ENCODE data around the gene IL11RA.
A peak's percentile ranks its signal among the peaks of the same experiment; 100 is the strongest.

Gene IL11RA

DNA sequence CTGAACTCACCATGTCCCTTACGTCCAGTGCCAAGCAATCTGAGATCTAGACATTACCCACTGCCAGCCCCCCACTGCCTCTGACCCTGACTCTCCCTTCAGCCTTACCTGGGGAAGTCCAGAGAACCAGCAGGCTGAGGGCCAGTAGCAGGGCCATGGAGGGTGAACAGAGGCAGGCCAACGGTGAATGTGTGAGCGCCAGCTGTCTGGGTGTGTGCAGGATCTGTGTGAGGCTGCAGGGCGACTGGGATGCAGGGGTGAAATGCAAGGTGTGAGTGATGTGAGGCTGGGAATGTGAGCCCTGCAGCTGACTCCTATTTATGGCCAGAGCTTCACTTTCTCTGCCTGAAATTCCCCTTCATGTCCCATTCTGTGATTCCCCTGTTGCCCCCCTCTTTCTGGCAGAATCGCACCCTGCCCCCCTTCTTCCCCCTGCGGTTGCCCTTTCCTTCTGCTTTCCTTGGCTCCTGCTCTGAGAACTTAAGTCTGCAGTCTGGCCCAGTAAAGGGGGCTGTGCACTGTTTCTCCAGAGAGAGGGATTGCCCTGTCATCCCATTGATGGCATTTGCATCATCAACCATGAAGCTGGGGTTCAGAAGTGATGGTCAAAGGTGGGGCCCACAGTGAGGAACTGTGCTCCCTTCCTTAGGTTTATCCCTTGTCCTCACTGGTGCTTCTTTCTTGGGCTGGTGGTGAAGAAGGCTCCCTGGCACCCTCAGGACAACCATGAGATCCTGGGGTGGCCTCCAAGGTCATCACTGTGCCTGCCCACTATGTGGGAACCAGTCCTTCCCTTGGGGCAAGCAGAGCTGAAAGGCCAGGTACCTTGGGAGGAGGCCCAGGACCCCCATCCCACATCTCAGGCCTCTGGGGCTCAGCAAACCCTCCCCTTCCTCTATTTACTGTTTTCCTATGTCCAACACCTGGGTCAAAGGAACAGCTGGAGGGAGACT lies 39.3 kb downstream of the IL11RA start, which contains the start of gene CCL19:
Gene CCL19, minus strand, starts transcription at position 294 of the 953 bp plus-strand sequence. Its CDS starts 137 bp downstream, at position 157.
- DNase-seq (ENCODE audit: insufficient read length, low spot score) (no peak), FAIRE-seq (no peak)
- TF ChIP-seq POLR2A (IDR thresholded peaks at IDR 0.05; ENCODE audit: low read depth, low read length) = no peak

DNA sequence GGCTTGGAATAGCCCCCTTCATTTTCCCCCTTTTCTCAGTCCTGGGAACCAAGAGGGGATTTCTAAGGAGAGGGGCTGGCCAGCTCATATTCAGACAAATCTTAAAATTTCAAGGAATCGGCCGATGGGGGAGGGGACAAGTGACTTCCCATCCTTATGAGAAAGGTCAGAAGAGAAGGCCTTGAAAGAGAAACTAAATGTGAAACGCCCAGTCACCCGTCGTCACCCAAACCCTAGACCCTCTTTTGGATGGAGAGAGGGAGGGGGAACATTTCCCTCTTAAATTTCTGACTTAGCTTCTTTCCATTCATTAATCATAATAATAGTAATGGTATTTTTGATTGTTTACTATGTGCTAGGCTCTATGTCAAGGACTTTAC lies 39.9 kb downstream of the IL11RA start:
- FAIRE-seq (no peak), DNase-seq (ENCODE audit: insufficient read length, low spot score) (no peak)
- no peak for TF ChIP-seq POLR2A (IDR thresholded peaks at IDR 0.05; ENCODE audit: low read depth, low read length)

DNA sequence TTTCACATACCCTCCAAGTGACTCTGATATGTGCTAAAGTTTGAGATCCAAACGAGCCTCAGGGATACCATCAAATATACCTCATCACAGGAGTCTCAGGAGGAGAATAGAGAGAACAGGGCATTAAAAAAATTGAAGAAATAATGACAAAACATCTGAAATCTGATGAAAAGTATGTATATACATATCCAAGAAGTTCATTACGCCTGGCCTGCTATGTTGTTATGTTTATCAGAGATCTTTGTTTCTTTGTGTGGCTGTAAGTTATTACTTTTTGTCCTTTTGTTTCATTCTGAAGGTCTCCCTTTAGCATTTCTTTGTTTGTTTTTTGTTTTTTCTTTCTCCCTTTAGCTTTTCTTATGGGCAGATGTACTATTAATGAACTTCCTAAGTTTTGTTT lies 41.6 kb downstream of the IL11RA start:
- DNase-seq (ENCODE audit: insufficient read length, low spot score) (no peak), FAIRE-seq (no peak)
- no peak for TF ChIP-seq POLR2A (IDR thresholded peaks at IDR 0.05; ENCODE audit: low read depth, low read length)

DNA sequence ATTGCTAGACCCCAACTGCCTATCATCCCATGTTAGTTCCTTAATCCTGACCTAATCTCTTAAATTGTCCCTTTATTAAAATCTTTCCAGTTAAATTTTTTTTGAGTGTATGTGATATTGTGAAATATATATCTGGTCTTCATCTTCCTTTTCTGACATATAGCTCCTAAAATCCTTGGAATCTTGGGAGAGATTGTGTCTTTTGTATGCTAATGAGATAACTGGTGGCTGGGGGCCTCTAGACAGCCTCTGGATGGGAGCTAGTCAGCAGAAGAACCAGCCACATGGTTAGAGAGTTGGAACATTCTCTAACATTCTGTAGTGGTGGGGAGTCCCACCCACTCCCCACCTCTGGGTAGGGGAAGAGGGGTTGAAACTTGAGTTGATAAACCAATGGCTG lies 42.8 kb downstream of the IL11RA start:
- FAIRE-seq (no peak), DNase-seq (ENCODE audit: insufficient read length, low spot score) (no peak)
- TF ChIP-seq POLR2A (IDR thresholded peaks at IDR 0.05; ENCODE audit: low read depth, low read length) = no peak

DNA sequence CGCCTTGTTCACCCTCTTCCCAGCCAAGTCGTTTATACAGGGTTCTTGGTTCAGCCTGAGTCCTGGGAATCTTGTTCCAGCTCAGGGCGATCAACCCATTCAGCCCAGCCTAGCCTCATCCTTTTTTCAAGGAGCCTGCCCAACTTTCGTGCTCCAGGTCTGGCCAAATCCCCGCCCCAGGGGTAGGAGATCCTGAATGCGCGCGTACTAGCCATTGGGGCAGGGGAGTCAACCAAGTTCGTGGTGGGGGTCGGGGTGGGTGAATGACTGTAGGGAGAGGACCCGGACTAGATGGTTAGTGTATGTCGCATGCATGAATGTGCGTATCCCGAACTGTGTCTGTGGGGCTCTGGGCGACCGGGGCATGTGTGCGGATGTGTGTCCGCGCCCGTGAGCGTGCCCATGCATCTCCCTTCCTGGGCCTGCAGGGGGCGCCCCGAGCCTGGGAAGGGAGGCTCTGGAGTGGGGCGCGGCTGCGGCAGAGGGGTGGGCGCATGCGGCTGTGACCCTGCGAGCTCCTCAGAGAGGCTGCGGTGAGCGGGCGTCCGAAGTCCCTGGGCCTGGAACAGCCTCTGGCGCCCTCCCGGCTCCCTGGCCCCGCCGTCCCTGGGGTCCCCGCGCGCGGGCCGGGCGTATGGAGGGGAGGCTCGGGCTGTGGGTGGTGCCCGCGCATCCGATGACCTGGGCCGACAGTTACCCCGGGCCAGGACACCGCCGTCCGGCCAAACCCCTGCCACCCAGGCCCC lies 49.2 kb downstream of the IL11RA start:
- no peak for TF ChIP-seq POLR2A (IDR thresholded peaks at IDR 0.05; ENCODE audit: low read depth, low read length)
- FAIRE-seq (no peak), DNase-seq (ENCODE audit: insufficient read length, low spot score) (peak; percentile 70)

DNA sequence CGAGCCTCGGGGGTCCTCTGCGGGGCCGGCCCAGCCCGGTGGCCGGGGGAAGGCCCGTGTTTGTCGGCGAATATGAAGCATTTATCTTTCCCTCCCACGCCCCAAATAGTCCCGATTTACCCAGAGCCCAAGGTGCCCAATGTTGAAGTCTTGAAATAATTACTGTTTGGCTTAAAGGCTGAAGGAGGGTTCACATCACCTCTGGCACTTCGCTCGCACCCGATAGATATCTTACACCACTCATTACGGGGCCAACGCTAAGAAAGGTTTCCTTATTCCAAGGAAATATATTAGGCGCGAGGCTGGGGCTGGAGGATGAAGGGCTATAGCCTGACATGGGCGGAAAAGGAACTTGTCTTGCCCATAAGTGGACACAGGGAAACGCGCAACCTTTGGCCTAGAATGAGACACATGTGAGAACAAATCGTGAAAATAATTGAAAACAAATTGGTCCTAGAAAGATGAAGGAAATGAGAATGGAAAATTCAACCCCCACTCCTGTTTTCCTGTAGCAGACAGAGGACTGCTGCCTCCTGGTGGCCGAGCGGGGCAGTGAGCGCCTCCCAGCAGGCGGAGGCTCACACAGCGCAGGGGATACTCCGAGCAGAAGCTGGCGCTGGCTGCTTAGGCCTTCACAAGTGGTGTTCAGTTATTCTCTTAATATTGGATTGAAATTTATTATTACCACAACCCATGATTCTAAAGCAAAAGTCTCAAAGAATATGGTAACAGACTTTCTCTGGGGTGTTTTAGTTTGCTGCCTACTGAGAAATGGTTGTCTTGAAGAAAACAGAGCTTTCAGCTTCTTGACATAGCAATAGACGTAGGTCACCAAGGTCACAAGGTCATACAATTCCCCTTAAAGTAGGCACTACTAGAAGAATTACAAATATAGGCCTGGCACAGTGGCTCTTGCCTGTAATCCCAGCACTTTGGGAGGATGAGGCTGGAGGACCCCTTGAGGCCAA lies 50.1 kb downstream of the IL11RA start:
- peak; percentile 83 for DNase-seq (ENCODE audit: insufficient read length, low spot score)
- TF ChIP-seq POLR2A (IDR thresholded peaks at IDR 0.05; ENCODE audit: low read depth, low read length) = no peak
- peak; percentile 48 for FAIRE-seq

DNA sequence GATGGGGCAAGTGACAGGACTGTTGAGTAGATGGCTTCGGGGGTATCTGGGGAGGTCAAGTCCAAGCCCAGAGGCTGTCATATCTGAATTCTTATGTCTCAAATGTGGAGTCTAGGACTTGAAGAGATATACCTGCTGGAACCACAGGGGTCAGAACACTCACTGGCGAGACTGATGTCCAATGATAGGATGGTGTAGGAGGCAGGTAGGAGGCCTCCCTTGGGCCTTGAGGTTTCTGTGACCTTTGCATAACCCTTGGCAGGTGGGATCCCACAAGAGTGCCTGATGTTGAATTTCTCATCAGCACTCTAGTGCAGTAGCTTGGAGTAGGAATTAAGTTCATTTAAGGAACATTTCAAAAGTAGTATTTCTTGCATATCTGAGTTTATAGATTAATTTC lies 55.1 kb downstream of the IL11RA start:
- no peak for TF ChIP-seq POLR2A (IDR thresholded peaks at IDR 0.05; ENCODE audit: low read depth, low read length)
- FAIRE-seq (no peak), DNase-seq (ENCODE audit: insufficient read length, low spot score) (no peak)

DNA sequence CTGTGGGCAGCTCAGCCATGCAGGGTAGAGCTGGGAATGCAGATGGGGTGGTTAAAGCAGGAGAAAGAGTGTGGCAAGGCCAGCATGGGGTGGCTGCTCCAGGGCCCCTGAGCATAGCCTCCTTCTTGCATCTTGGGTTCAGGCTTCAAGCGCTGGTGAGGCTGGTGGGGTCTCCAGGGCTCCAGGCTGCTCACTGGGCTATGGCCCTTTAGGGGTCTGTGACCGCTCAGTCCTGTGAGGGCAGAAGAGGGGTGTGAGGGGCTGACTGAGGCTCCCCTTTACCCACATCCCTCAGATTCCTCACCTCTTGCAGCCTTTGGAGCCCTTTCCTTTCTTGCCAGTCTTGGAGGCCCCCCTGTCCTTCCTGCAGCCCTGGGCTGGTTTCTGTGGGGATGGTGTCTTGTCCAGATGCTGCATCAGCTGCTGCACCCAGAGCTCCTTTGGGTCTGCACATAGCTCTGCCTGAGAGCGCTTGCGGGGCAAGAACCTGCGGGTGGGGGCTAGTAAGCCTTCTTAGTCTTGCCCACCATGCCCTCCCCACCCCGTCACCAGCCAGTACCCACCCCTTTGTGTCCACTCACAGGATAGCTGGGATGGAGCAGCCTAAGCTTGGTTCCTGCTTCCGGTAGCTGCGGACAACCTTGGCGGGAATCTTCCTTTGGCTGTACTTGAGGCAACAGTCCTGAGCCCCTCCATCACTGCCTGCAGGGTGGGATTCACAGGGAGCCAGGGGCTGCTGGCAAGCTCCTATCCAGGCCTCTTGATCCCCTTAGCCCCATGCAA lies 57.4 kb downstream of the IL11RA start:
- no peak for TF ChIP-seq POLR2A (IDR thresholded peaks at IDR 0.05; ENCODE audit: low read depth, low read length)
- no peak for FAIRE-seq
- no peak for DNase-seq (ENCODE audit: insufficient read length, low spot score)

DNA sequence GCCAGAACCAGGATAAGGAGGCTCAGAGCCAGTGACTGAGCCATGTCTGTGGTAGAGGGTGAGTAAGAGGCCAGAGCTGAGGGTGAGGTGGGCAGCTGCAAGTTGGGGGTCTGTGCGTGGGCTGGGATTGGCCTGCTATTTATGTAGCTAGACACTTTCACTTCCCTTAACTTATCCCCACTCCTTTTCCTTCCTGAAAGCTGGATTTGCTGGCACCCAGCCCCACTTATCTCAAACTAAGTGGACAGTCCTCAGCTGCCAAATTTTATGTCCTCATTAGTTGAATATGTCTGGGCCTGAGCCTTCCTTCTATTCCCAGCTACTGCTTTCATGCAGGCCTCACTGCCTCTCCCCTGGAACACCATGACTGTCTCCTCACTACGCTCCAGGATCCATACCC lies 58.0 kb downstream of the IL11RA start, which contains the start of gene CCL21:
Gene CCL21, minus strand, starts transcription at position 114 of the 400 bp plus-strand sequence. Its CDS starts 70 bp downstream, at position 44.
- no peak for FAIRE-seq
- TF ChIP-seq POLR2A (IDR thresholded peaks at IDR 0.05; ENCODE audit: low read depth, low read length) = no peak
- DNase-seq (ENCODE audit: insufficient read length, low spot score) = no peak
